Right lung (tissue), 10 donors: ENCODE data around the gene BTBD19. TPM values are rescaled to one million over a fixed set of nuclear protein-coding genes. Genes with fewer than 3 reads are reported as not detected.
"Not testable (repeated sequence)": the region's sequence is repeated elsewhere in the genome, so short reads cannot be mapped to it uniquely, and the experiment has no call there.

ENCODE experiments used
- DNase-seq, 2 donors: peaks; one replicate each; pipeline ENCODE4 v3.0.0-alpha.2; 2013
- long read RNA-seq, 8 donors: transcript quantifications; one replicate each; lab custom pipeline, GENCODE V29; 2026
- polyA plus RNA-seq, 5 donors: library from polyadenylated mRNA; unstranded; fragments of 120-200 nt; gene quantifications; one replicate each; pipeline versions ENCODE4 v1.2.1 to v1.2.3, GENCODE V29; 2013; ENCODE audit warnings: inconsistent platforms in 1 of 5, low replicate concordance in 1 of 5; ENCODE audit not compliant: insufficient read length in 5 of 5, insufficient read depth in 1 of 5

BTBD19 gene
- polyA plus RNA-seq = 10 to 100 TPM; 20.5 to 27.7 (median 20.9) TPM
- long read RNA-seq, donor 1, partial matches to known transcripts = 21 of 32 reads
- long read RNA-seq, donor 1, other reads (novel, unspliced or antisense) = 11 of 32 reads
- long read RNA-seq, donor 2, partial matches to known transcripts = 0 of 2 reads
- long read RNA-seq, donor 2, other reads (novel, unspliced or antisense) = 0 of 2 reads
- long read RNA-seq, donor 3, partial matches to known transcripts = 0 of 1 reads
- long read RNA-seq, donor 3, other reads (novel, unspliced or antisense) = 0 of 1 reads
- long read RNA-seq, donor 4 = 0 reads
- long read RNA-seq, donor 5, partial matches to known transcripts = 0 of 1 reads
- long read RNA-seq, donor 5, other reads (novel, unspliced or antisense) = 0 of 1 reads
- long read RNA-seq, donor 6 = 0 reads
- long read RNA-seq, donor 7, partial matches to known transcripts = 0 of 1 reads
- long read RNA-seq, donor 7, other reads (novel, unspliced or antisense) = 0 of 1 reads
- long read RNA-seq, donor 8, partial matches to known transcripts = 0 of 1 reads
- long read RNA-seq, donor 8, other reads (novel, unspliced or antisense) = 0 of 1 reads

DNA sequence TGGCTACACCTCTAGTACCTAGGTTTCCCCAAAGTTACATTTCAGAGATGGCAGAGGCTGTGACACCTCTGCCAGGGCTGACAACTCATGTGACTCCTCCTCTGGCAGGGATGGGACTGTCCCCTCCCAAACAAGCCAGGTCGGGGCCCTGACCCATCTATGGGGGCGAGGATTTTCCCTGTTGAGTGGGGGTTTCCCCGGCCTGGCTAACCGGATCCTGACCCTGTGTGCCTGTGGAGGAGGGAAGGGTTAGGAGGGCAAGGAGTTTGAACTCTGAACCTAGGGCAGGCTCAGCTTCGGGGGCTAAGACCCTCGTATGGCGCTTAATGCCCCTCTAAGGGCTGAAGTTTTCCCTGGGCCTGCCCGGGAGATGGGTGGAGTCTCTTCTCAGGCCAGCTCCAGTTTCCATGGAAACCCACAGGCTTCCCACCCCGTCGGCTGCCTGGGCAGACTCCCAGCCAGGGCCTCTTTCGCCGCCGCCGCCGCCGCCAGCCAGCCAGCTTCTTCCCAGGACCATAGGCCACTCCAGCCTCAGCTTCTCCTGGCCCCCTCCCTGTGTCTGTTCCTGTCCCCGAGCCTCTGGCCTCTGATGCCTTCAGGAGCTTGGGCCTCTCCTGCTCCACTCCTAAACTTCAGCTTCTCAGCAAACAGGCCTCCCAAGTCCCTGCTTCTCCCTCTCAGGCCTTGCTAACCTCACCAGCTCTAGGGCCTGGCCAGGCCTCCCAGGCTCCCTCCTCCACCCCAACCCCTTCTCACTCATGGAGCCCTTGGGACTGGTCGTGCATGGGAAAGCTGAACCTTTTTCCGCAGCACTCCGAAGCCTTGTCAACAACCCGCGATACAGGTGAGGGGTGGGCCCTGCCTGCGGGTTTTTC lies at the start of gene BTBD19:
Gene BTBD19 (plus strand): TSS at position 461 of the 875 bp plus-strand sequence. CDS start 298 bp downstream, at position 759.
- peak; percentile 88 to 91 for DNase-seq

- DNase-seq = no peak
Observed at GRCh38 chr1:44759077-44759476, 49.2 kb upstream of the BTBD19 start.

DNA sequence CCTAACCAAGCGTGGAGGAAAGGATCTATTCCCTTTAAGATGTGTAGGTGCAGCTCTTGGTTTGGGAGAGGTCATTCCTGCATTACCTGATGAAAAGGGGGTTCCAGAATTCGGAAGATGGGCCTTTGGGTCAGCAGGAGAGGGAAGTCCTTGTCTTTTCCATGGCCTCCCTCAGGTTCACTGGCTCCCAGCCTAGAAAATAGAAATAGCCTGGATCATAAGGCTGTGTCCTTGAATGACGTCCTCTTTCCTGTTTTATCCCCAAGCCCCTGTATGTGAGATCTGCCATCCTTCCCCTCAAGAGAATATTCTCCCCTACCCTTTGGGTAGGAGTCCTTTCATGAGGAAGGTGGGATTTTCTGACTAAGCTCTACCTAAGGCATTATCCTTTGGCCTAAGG lies 47.4 kb upstream of the BTBD19 start:
- DNase-seq = no peak

GRCh38 chr1:44766421-44766820 lies 41.9 kb upstream of the BTBD19 start:
- DNase-seq = not testable (repeated sequence)

GRCh38 chr1:44775078-44775929 lies 33.0 kb upstream of the BTBD19 start, which contains the start of gene RPS8:
RPS8 (plus strand) TSS chr1:44775540; CDS start chr1:44775597, 57 bp downstream.
- DNase-seq = peak; percentile 94

DNA sequence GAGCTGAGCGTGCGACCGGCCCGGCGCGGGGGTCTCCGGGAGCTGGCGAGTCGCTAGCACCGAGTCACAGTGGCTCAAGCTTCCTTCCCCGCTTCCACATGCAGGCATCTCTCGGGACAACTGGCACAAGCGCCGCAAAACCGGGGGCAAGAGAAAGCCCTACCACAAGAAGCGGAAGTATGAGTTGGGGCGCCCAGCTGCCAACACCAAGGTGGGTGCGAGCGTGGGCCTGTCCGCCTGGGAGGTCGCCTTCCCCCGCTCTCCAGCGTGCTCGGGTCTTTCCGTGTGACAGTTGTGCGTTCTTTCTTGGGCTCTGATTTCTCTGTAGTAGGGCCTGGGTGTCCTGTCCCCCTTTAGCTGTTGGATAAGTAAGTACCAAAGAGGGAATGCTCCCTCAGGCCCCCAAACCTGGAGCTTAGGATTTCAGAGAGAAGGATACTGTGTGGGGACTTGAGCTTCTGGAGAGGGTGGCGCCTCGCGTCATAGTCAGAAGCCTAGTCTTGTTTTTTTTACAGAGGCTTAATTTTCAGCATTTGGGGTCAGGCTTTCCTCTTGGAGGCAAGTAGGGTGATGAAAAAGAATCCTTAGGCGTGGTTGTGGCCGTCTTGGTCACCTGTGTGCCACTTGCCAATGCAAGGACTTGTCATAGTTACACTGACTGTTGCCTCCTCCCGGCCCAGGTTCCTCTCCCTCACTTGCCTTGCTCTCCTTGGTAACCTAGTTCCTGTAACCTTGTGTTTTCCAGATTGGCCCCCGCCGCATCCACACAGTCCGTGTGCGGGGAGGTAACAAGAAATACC lies 32.2 kb upstream of the BTBD19 start:
- no peak for DNase-seq

DNA sequence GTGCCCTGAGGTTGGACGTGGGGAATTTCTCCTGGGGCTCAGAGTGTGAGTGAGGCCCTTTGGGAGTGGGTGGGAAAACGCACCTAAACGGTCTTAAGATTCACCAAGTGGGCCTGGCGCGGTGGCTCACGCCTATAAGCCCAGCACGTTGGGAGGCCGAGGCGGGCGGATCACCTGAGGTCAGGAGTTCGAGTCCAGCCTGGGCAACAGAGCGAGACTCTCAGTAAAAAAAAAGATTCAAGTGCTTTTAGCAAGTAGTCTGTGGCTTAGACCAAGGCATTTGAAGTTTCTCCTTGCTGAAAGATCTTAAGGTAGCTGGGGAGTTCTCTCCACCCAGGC lies 31.6 kb upstream of the BTBD19 start:
- DNase-seq = no peak

DNA sequence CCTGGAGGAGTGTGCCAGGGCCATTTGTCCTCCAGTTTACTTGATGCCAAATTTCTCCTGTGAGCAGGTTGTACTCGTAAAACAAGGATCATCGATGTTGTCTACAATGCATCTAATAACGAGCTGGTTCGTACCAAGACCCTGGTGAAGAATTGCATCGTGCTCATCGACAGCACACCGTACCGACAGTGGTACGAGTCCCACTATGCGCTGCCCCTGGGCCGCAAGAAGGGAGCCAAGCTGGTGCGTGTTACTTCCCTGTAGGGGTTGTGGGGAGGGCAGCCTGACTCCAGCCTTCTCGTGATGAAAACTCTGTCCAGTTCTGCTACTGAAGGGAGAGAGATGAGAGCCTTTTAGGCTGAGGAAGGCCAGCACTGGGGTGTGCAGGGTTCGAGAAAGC lies 30.8 kb upstream of the BTBD19 start:
- no peak for DNase-seq

GRCh38 chr1:44777969-44778635 lies 30.2 kb upstream of the BTBD19 start:
- no peak for DNase-seq

- DNase-seq = no peak
Observed at GRCh38 chr1:44778705-44779576, 29.4 kb upstream of the BTBD19 start.

DNA sequence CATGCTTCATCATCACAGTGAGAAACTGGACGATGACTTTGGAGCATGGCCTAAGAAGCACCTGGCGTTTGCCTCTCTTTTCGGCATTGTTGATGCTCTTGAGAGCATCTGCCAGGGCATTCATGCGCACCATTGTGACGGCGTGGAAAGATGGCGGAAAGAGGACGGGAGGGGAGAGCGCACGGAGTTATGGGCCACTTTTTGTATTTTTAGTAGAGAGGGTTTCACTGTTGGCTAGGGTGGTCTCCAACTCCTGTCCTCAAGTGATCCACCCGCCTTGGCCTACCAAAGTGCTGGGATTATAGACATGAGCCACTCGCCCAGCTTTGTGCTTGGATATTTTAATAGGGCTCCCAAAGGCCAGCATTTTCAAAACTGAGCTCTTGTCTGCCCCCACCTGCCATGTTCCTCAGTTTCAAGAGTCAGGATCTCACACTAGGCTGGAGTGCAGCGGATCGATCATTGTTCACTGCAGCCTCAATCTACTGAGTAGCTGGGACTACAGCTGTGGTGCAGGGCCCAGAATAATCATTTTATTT lies 27.7 kb upstream of the BTBD19 start:
- no peak for DNase-seq

GRCh38 chr1:44783697-44784093 lies 24.6 kb upstream of the BTBD19 start:
- DNase-seq = no peak

DNA sequence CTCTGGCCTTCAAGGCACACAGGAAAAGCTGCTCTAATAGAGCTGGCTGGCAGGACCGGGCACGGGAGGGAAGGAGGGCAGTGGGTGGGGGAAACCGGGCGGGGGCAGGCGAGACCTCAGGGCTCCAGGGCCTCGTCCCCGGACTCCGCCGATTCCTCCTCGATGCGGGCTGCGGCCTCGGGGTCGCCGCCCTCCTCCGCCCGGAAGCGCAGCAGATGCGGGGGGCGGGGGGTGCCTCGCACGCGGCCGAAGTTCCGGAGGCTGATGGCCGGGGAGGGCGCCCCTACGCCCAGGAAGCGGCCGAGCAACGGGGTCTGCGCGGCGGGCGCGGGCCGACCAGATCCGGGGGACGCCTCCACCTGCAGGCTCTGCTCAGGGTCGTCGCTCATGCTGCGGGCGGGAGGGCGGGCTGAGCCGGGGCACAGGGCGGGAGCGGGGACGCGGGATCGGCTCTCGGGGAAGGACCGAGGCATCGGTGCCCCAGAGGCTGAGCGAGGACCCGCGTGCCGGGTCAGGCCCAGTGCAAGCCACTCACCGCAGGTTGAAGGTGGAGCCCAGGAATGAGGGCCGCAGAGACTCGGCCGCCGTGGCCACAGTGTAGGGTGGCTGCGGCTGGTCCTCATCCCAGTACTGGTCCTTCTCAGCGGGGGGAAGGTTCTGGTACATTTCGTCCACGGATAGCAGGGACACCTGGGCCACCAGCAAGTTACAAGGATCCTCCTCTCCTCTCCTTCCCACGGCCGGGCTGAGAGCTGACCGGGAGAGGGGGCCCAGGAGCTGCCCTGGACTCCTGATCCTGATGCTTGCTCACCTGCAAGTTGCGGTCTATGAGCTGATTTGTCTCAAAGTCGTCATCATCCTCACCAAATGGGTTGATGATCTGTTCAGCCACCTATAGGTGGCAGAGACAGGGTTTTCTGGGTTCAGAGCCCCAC lies 24.0 kb upstream of the BTBD19 start:
- DNase-seq = no peak

DNA sequence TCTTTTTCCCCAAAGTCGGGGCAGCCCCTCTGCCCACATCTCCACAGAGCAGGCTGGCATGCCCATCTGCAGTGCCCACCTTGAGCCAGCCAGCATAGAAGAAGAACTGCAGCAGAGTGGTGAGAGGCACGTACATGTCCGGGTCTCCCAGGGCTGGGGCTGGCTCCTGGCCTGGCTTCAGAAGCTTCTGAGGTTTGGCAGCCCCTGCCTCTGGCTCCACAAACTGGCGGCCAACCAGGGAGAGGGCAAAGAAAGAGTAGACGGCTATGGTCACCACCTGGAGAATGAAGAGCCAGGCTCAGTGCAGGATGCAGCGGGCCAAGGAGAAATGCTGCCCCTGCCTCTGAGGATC lies 23.3 kb upstream of the BTBD19 start:
- no peak for DNase-seq

DNA sequence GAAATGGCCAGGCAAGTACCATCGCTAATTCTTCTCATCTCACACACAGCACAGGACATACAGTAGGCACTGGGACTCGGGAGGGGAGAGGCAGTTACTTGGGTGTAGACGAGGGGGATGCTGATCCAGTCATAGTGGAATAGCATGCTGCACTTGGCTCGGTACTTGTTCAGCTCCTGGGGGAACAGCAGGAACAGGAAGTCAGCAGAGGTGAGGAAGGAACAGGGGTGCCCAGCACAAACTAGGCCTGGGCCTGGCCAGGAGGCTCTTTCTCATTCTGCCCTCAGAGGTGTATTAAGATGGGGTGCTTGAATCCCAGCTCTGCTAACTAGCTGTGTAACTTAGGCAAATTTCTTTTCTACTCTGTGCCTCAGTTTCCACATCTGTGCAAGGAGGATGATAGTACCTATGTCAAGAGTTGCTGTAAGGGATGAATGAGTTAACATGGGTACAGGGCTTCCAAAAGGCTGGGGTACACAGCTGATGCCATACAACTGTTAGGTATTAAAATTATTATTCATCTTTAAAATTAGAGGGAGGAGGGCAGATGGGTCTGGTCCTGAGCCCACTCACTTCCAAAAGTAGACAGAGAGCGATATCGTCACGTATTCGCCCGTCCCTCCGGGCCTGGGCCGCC lies 22.7 kb upstream of the BTBD19 start:
- DNase-seq = no peak

DNA sequence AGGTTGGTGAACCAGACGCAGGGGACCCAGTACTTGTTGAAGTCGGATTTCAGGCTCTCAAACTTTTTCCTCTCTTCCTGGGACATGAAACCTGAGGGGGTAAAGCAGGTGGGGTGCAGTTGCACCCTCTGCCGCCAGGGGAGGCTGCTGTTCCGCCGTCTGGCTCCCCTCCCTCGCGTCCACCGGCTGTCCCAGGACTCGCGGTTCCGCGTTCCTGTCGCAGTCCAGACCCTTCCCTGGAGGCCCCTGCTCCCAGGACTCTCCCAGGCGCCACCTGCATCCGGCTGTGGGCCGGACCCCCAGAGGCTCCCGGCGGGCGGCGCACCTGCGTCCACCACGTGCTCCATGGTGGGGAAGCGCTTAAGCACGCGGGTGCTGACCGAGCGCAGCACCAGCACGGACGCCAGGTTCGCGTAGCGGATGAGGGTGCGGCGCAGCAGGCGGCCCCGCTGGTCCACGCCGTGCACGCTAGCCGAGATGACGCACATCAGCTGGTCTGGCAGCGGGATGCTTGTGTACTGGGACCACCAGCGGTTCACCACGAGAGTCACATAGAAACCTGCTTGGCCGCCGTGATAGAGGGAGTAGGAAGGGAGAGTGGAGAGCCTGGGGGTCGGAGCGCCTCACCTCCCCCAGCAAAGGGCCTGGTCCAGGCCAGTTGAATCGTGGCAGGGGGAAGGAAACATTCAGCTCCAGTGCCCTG lies 22.0 kb upstream of the BTBD19 start:
- peak; percentile 67 to 71 for DNase-seq
